GM12878 (cell line): ENCODE data around the gene GDF15.

Experiments used
- CREB1 ChIP-seq: IDR thresholded peaks from 2 replicates; pipeline ENCODE4 v1.6.1; 2012; ENCODE audit warnings: low read depth, mild to moderate bottlenecking, inconsistent platforms
- EZH2 ChIP-seq: IDR thresholded peaks from 2 replicates; pipeline ENCODE4 v1.6.1; 2012; ENCODE audit warnings: low read depth, mild to moderate bottlenecking, control low read depth, inconsistent platforms, low read length, borderline replicate concordance; ENCODE audit not compliant: control insufficient read depth
- MAX ChIP-seq: IDR thresholded peaks from 2 replicates; pipeline ENCODE4 v1.6.1; 2012; ENCODE audit warnings: low read depth, low read length, improper control_type of control experiment
- NFYB ChIP-seq: IDR thresholded peaks from 2 replicates; pipeline ENCODE4 v1.6.1; 2011; ENCODE audit warnings: low read depth, mild to moderate bottlenecking, low read length, improper control_type of control experiment, moderate library complexity; ENCODE audit not compliant: insufficient read depth
- RELA ChIP-seq: fragments of 450-650 bp; IDR thresholded peaks from 2 replicates; pipeline ENCODE4 v1.8.0; 2014; ENCODE audit warnings: borderline replicate concordance; ENCODE audit not compliant: partially characterized antibody
- RFX5 ChIP-seq: IDR thresholded peaks from 2 replicates; pipeline ENCODE4 v1.6.1; 2011; ENCODE audit warnings: low read depth, low read length, improper control_type of control experiment
- SPI1 ChIP-seq: IDR thresholded peaks from 2 replicates; pipeline ENCODE4 v1.6.1; 2011; ENCODE audit warnings: low read depth, mild to moderate bottlenecking, low read length, moderate library complexity, borderline replicate concordance; ENCODE audit not compliant: insufficient read depth
- TAF1 ChIP-seq: IDR thresholded peaks from 2 replicates; pipeline ENCODE4 v1.6.1; 2011; ENCODE audit warnings: mild to moderate bottlenecking, low read depth, low read length, borderline replicate concordance
- TF ChIP-seq, protein P1 (sequence below), 3 experiments: IDR thresholded peaks in 2 of 3; conservative IDR thresholded peaks in 1 of 3; 2 replicates each; pipeline ENCODE4 v1.5.1; 2011; ENCODE audit warnings: low read depth in 3 of 3, low read length in 3 of 3, mild to moderate bottlenecking in 3 of 3, control low read depth in 2 of 3, moderate library complexity in 2 of 3, inconsistent platforms in 1 of 3, mixed read lengths in 1 of 3; ENCODE audit not compliant: control insufficient read depth in 2 of 3, insufficient read depth in 1 of 3; ENCODE audit errors: extremely low read depth in 1 of 3
- TF ChIP-seq, protein P2 (sequence below): fragments of 450-650 bp; IDR thresholded peaks from 2 replicates; pipeline ENCODE4 v1.6.1; 2014; ENCODE audit warnings: mild to moderate bottlenecking
- TF ChIP-seq, protein P3 (sequence below): IDR thresholded peaks from 2 replicates; pipeline ENCODE4 v1.6.1; 2011; ENCODE audit warnings: mild to moderate bottlenecking, low read depth, low read length, moderate library complexity; ENCODE audit not compliant: insufficient replicate concordance
- TF ChIP-seq, protein P4 (sequence below): IDR thresholded peaks from 2 replicates; pipeline ENCODE4 v1.6.1; 2011; ENCODE audit warnings: borderline replicate concordance, low read depth, mild to moderate bottlenecking, moderate library complexity, mixed read lengths, low read length; ENCODE audit not compliant: insufficient read depth; ENCODE audit errors: extremely low read length

DNA sequence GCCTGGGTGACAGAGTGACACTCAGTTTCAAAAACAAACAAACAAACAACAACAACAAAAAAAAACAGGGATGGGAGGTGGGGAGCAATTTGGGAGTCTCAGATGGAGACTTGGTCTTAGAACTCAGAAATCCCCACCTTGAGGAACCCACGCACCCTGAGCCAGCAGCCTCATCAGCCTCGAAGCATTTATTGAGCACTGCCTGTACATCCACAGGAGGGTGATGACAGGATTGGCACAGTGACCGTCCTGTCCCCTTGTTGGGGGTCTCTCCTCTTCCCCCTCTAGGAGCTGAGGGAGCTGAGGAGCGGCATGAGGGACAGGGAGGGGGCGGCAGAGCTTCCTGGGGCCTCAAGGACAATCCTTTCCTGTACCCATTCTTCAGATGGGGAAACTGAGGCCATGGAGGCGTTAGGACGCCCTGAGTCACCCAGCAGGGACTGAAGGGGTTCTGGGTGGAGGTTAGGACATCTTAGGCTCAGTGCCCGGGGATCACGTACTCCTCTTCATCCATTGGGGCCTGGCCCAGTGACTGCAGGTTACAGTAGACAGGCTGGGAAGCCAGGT, 5.6 kb downstream of the GDF15 start:
- TF ChIP-seq MAX (no peak), RELA (no peak), RFX5 (no peak), EZH2 (no peak), SPI1 (no peak), NFYB (no peak), TAF1 (no peak), CREB1 (no peak)
- TF ChIP-seq, protein P1, sequence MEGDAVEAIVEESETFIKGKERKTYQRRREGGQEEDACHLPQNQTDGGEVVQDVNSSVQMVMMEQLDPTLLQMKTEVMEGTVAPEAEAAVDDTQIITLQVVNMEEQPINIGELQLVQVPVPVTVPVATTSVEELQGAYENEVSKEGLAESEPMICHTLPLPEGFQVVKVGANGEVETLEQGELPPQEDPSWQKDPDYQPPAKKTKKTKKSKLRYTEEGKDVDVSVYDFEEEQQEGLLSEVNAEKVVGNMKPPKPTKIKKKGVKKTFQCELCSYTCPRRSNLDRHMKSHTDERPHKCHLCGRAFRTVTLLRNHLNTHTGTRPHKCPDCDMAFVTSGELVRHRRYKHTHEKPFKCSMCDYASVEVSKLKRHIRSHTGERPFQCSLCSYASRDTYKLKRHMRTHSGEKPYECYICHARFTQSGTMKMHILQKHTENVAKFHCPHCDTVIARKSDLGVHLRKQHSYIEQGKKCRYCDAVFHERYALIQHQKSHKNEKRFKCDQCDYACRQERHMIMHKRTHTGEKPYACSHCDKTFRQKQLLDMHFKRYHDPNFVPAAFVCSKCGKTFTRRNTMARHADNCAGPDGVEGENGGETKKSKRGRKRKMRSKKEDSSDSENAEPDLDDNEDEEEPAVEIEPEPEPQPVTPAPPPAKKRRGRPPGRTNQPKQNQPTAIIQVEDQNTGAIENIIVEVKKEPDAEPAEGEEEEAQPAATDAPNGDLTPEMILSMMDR (IDR thresholded peaks at IDR 0.05 in 2 of 3, conservative IDR thresholded peaks at IDR 0.05 in 1 of 3; ENCODE audit: control insufficient read depth in 2 of 3, extremely low read depth in 1 of 3, insufficient read depth in 1 of 3, low read depth in 3 of 3, low read length in 3 of 3) = no peak
- TF ChIP-seq, protein P2, sequence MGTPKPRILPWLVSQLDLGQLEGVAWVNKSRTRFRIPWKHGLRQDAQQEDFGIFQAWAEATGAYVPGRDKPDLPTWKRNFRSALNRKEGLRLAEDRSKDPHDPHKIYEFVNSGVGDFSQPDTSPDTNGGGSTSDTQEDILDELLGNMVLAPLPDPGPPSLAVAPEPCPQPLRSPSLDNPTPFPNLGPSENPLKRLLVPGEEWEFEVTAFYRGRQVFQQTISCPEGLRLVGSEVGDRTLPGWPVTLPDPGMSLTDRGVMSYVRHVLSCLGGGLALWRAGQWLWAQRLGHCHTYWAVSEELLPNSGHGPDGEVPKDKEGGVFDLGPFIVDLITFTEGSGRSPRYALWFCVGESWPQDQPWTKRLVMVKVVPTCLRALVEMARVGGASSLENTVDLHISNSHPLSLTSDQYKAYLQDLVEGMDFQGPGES = no peak
- TF ChIP-seq, protein P3, sequence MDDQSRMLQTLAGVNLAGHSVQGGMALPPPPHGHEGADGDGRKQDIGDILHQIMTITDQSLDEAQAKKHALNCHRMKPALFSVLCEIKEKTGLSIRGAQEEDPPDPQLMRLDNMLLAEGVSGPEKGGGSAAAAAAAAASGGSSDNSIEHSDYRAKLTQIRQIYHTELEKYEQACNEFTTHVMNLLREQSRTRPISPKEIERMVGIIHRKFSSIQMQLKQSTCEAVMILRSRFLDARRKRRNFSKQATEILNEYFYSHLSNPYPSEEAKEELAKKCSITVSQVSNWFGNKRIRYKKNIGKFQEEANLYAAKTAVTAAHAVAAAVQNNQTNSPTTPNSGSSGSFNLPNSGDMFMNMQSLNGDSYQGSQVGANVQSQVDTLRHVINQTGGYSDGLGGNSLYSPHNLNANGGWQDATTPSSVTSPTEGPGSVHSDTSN = no peak
- TF ChIP-seq, protein P4, sequence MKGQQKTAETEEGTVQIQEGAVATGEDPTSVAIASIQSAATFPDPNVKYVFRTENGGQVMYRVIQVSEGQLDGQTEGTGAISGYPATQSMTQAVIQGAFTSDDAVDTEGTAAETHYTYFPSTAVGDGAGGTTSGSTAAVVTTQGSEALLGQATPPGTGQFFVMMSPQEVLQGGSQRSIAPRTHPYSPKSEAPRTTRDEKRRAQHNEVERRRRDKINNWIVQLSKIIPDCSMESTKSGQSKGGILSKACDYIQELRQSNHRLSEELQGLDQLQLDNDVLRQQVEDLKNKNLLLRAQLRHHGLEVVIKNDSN = no peak
